HL-60 (cell line): Measurements from ENCODE around the gene CEP20.

Experiments used
- GABPA ChIP-seq: IDR thresholded peaks from 2 replicates; pipeline ENCODE4 v1.6.1; 2012; ENCODE audit warnings: low read depth
- POLR2AphosphoS5 ChIP-seq: IDR thresholded peaks from 2 replicates; pipeline ENCODE4 v1.6.1; 2012; ENCODE audit warnings: low read depth
- TF ChIP-seq, protein P1 (sequence below): IDR thresholded peaks from one replicate; pipeline ENCODE4 v1.5.1; 2011; ENCODE audit warnings: low read length, control low read depth, inconsistent platforms; ENCODE audit not compliant: insufficient read depth

DNA sequence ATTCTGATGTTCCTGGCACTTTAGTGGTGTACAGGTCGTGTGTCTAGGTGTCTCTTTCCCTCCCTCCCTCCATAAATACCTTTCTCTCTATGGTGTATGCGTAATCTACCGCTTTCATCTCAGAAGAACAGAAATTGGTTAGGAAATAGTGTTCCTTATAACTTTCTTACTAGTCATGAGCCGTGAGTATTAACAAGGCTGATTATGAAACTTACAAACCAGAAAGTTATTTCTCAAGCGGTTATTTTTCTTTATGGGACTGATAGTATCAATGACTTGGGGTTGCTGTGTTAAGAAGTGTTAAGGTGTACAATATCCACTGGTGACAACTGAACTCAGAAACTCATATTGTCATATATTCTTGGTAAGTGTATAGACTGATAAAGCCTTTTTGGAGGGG, 18.4 kb downstream of the CEP20 start:
- TF ChIP-seq, protein P1, sequence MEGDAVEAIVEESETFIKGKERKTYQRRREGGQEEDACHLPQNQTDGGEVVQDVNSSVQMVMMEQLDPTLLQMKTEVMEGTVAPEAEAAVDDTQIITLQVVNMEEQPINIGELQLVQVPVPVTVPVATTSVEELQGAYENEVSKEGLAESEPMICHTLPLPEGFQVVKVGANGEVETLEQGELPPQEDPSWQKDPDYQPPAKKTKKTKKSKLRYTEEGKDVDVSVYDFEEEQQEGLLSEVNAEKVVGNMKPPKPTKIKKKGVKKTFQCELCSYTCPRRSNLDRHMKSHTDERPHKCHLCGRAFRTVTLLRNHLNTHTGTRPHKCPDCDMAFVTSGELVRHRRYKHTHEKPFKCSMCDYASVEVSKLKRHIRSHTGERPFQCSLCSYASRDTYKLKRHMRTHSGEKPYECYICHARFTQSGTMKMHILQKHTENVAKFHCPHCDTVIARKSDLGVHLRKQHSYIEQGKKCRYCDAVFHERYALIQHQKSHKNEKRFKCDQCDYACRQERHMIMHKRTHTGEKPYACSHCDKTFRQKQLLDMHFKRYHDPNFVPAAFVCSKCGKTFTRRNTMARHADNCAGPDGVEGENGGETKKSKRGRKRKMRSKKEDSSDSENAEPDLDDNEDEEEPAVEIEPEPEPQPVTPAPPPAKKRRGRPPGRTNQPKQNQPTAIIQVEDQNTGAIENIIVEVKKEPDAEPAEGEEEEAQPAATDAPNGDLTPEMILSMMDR, result no peak
- no peak for TF ChIP-seq POLR2AphosphoS5
- no peak for TF ChIP-seq GABPA
